SH-SY5Y (cell line): ENCODE data around the gene MTG1.

Experiments
- GATA2 ChIP-seq: IDR thresholded peaks from 2 replicates; pipeline ENCODE4 v1.6.1; 2011; ENCODE audit warnings: mild to moderate bottlenecking, low read depth, low read length
- GATA3 ChIP-seq: IDR thresholded peaks from 2 replicates; pipeline ENCODE4 v1.6.1; 2011; ENCODE audit warnings: low read depth, mild to moderate bottlenecking, low read length, moderate library complexity

DNA sequence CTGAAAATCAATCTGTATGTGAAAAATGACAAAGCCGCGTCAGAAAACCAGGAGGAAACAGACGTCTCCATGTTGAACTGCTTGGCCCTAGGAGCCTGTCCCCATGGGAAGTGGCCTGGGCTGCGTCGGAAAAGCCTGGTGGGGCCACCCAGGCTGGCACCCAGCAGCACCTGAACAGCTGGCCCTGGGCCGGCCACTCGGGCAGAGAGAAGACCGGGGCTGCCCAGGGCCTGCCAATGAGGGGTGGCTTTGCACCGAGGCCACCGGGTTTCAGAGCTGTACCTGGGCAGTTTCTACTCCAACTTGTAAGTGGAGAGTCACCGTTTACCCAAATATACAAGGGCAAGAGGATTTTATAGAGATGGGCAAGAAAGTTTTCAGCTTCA lies 35.0 kb upstream of the MTG1 start:
- no peak for TF ChIP-seq GATA2
- no peak for TF ChIP-seq GATA3
